Karpas-422 (cell line): Measurements from ENCODE around the gene ANKRD16. TPM values are rescaled to one million over a fixed set of nuclear protein-coding genes. Genes with fewer than 3 reads are reported as not detected.
A peak's percentile ranks its signal among the peaks of the same experiment; 100 is the strongest.

Experiments used
- DNase-seq: peaks from one replicate; pipeline ENCODE4 v3.0.0-alpha.2; 2015
- H2AFZ ChIP-seq: fragments of 200-600 bp; sonication (generic); 2 replicates; pipeline ENCODE4 v1.6.1; 2014; ENCODE audit warnings: antibody characterized with exemption, low read length, mixed read lengths
- H3K27ac ChIP-seq: fragments of 200-600 bp; sonication (generic); 2 replicates; pipeline ENCODE4 v1.5.1; 2014; ENCODE audit warnings: mild to moderate bottlenecking, low read length, moderate library complexity
- H3K27me3 ChIP-seq: fragments of 200-600 bp; sonication (generic); 2 replicates; pipeline ENCODE4 v1.6.1; 2014; ENCODE audit warnings: low read length, mixed read lengths
- H3K36me3 ChIP-seq: fragments of 200-600 bp; sonication (generic); 2 replicates; pipeline ENCODE4 v1.6.1; 2014; ENCODE audit warnings: low read length, mixed read lengths; ENCODE audit not compliant: insufficient read depth
- H3K4me1 ChIP-seq: fragments of 200-600 bp; sonication (generic); 2 replicates; pipeline ENCODE4 v1.6.1; 2014; ENCODE audit warnings: mild to moderate bottlenecking, low read length, mixed read lengths
- H3K4me2 ChIP-seq: fragments of 200-600 bp; sonication (generic); 2 replicates; pipeline ENCODE4 v1.6.1; 2014; ENCODE audit warnings: low read length, low read depth, mild to moderate bottlenecking; ENCODE audit not compliant: poor library complexity, severe bottlenecking
- H3K4me3 ChIP-seq: fragments of 200-600 bp; sonication (generic); 2 replicates; pipeline ENCODE4 v1.5.1; 2014; ENCODE audit warnings: mild to moderate bottlenecking, antibody characterized with exemption, low read length, mixed read lengths
- H3K79me2 ChIP-seq: fragments of 200-600 bp; sonication (generic); 2 replicates; pipeline ENCODE4 v1.6.1; 2014; ENCODE audit warnings: mild to moderate bottlenecking, low read length, mixed read lengths
- H3K9ac ChIP-seq: fragments of 200-600 bp; sonication (generic); 2 replicates; pipeline ENCODE4 v1.6.0; 2014; ENCODE audit warnings: low read length
- H3K9me2 ChIP-seq: fragments of 200-600 bp; sonication (generic), shearing (Covaris generic); replicated peaks from 2 replicates; pipeline ENCODE4 v1.6.0; 2014; ENCODE audit warnings: mild to moderate bottlenecking, low read length, moderate library complexity; ENCODE audit not compliant: insufficient read depth
- H3K9me3 ChIP-seq: fragments of 300-700, 200-600 bp; sonication (generic); 2 replicates; pipeline ENCODE4 v1.6.1; 2014; ENCODE audit warnings: low read length, mixed read lengths
- H4K20me1 ChIP-seq: fragments of 200-600 bp; sonication (generic); 2 replicates; pipeline ENCODE4 v1.6.1; 2014; ENCODE audit warnings: mild to moderate bottlenecking, antibody characterized with exemption, low read length, low read depth; ENCODE audit not compliant: insufficient read depth
- total RNA-seq: library from RNA; depleted of rRNA; stranded (reverse); fragments of >200 nt; shearing (Covaris generic); gene quantifications from 2 replicates; pipeline ENCODE4 v1.2.3, GENCODE V29; 2014; ENCODE audit warnings: low replicate concordance; rRNA removed

ANKRD16 gene
- total RNA-seq, 1 experiment from 2014 or later = 12.8 TPM

DNA sequence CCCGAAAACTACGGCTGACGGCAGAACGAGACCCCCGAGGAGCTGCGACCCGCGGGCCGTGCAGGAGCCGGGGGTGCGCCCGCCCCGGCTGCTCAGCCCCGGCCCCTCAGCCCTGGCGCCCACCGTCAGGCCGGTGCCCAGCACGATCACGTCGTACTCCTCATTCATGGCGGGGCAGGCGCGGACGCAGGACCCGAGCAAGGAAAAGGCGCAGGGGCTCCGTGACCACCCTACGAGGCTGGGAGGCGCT is 76.7 kb downstream of the ANKRD16 start:
- peak overlapping the region; percentile 78 for H3K27ac ChIP-seq
- peak overlapping the region; percentile 86 for H3K4me3 ChIP-seq
- DNase-seq = no peak
- peaks cover 16% of the 10 kb centered on the region; the same call in 1 of the 2 replicates for H3K36me3 ChIP-seq
- H3K9ac ChIP-seq = peak overlapping the region; percentile 99
- H3K27me3 ChIP-seq = no peaks in the 10 kb centered on the region
- H3K4me1 ChIP-seq = peaks cover 49% of the 10 kb centered on the region
- peak overlapping the region; percentile 84 for H3K4me2 ChIP-seq
- peaks cover 59% of the 10 kb centered on the region for H3K79me2 ChIP-seq
- no peaks in the 10 kb centered on the region for H3K9me3 ChIP-seq
- no peaks in the 10 kb centered on the region for H3K9me2 ChIP-seq
- no peak overlapping the region for H2AFZ ChIP-seq
- H4K20me1 ChIP-seq = peaks cover 37% of the 10 kb centered on the region; the same call in 1 of the 2 replicates

DNA sequence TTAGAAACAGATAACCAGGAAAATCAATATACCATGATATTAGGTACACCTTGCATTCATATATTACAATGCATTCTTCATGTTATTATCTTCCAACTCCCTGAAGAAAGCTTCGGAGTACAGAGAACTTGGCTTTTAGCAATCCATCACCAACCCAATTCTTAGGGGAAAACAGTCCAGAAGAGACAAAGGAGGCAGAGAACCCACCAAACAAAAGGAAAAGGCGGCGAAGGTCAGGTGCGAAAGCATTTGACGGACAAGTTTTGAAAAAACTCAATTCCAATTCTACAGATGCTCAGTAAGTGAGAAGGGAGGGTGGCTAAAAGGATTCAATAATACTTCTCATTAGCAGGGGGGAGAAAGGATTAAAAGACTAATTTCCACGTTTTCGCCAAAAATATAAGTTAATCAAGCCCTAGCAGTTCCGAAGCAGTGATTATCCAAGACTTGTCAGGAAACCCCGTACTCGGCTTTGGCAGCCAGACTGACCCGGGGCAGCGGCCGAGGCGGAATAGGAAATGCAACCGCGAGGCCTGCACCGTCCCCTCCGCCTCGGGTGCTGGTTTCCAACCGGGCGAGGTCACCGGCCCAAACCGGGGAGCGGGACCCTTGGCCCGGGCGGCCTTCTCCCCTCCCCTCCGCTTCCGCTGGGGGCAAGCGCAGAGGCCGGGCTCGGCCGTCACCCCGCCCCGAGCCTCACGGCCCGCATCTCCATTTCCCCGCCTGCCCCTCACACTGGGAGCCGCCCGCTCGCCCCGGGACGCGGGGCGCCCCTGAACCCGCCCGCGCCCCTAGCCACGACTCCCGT is 77.2 kb downstream of the ANKRD16 start:
- peak overlapping the region; percentile 99 for H3K9ac ChIP-seq
- H3K9me3 ChIP-seq = no peaks in the 10 kb centered on the region
- H3K27ac ChIP-seq = peak overlapping the region; percentile 78
- peak overlapping the region; percentile 84 for H3K4me2 ChIP-seq
- no peaks in the 10 kb centered on the region for H3K27me3 ChIP-seq
- peak; percentile 76 for DNase-seq
- no peaks in the 10 kb centered on the region for H3K9me2 ChIP-seq
- peak overlapping the region; percentile 86 for H3K4me3 ChIP-seq
- H3K79me2 ChIP-seq = peaks cover 65% of the 10 kb centered on the region
- peaks cover 42% of the 10 kb centered on the region for H4K20me1 ChIP-seq
- H3K36me3 ChIP-seq = peaks cover 19% of the 10 kb centered on the region; the same call in 1 of the 2 replicates
- H2AFZ ChIP-seq = no peak overlapping the region
- peaks cover 55% of the 10 kb centered on the region for H3K4me1 ChIP-seq

Other genes starting within 250 kb of the ANKRD16 start
- gene ASB13, start 223.3 kb downstream of the ANKRD16 start, total RNA-seq = 12.2 and 26.0 TPM in 2 replicates
- 57.7 and 63.7 TPM in 2 replicates for gene TASOR2, start 205.1 kb downstream of the ANKRD16 start, total RNA-seq
- gene GDI2, start 76.5 kb downstream of the ANKRD16 start, total RNA-seq = 275 and 383 TPM in 2 replicates
- gene FBH1, start 350 bp upstream of the ANKRD16 start, total RNA-seq = 61.9 and 90.1 TPM in 2 replicates
- not detected in 2 replicates for gene IL15RA, start 87.7 kb upstream of the ANKRD16 start, total RNA-seq
- 1.6 TPM in 1 of 2 replicates, not detected in the other for gene IL2RA, start 172.5 kb upstream of the ANKRD16 start, total RNA-seq
- 72.5 and 96.5 TPM in 2 replicates for gene RBM17, start 199.1 kb upstream of the ANKRD16 start, total RNA-seq